Astrocyte of the hippocampus (primary cell): ENCODE results near the gene DLG2.

Source experiments
- DNase-seq: peaks from one replicate; pipeline ENCODE4 v3.0.0; 2011; ENCODE audit warnings: low read depth, low spot score

DLG2 gene

DNA sequence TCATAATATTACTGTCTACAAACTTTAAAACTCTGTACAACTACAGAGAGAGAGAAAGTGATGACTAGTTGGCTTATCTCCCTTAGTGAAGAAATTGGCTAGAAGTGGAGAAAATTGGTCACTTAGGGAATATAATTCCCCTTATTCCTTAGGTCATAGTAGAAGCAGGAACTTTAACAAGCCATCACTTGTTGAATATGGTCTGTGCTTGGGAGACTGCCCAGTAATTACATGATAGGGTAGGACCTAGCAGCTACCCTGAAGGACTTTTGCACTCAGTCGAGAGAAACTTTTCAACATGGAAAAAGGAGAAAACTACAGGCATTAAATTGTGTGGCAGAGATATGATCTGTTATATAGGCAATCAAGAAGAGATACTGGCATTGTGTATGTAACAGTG, 1764.5 kb downstream of the DLG2 start:
- DNase-seq, result peak; percentile 5

DNA sequence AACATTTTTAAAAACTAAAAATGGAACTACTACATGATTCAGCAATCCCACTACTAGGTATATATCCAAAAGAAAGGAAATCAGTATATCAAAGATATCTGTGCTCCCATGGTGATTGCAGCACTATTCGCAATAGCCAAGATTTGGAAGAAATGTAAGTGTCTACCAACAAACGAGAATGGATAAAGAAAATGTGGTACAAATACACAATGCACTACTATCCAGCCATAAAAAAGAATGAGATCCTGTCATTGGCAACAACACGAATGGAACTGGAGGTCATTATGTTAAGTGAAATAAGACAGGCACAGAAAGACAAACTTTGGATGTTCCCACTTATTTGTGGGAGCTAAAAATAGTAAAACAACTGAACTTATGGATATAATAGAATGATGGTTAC, 1765.1 kb downstream of the DLG2 start:
- no peak for DNase-seq

DNA sequence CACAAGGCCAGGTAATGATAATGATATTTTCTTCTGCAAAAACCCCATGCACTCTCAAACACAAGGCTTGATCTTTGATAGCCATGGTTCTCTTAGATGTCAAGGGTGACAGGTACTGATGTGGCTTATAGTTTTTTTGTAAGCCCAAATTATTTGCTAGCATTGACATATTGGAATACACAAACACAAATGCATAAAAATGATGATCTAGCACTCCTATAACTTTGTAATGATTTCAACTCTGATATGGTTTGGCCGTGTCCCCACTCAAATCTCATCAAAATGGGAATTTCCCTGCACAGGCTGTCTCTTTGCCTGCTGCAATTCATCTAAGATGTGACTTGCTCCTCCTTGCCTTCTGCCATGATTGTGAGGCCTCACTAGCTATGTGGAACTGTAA, 1768.5 kb downstream of the DLG2 start:
- DNase-seq, result no peak

DNA sequence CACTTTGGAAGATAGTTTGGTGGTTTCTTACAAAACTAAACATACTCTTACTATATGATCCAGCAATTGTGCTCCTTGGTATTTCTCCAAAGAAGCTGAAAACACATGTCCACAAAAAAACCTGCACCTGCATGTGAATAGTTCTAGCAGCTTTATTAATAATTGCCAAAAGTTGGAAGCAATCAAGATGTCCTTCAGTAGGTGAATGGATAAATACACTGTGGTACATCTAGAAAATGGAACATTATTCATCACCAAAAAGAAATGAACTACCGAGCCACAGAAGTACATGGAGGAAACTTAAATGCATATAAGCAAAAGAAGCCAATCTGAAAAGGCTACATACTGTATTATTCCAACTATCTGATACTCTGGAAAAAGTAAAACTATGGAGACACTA, 1771.9 kb downstream of the DLG2 start:
- DNase-seq, result no peak

DNA sequence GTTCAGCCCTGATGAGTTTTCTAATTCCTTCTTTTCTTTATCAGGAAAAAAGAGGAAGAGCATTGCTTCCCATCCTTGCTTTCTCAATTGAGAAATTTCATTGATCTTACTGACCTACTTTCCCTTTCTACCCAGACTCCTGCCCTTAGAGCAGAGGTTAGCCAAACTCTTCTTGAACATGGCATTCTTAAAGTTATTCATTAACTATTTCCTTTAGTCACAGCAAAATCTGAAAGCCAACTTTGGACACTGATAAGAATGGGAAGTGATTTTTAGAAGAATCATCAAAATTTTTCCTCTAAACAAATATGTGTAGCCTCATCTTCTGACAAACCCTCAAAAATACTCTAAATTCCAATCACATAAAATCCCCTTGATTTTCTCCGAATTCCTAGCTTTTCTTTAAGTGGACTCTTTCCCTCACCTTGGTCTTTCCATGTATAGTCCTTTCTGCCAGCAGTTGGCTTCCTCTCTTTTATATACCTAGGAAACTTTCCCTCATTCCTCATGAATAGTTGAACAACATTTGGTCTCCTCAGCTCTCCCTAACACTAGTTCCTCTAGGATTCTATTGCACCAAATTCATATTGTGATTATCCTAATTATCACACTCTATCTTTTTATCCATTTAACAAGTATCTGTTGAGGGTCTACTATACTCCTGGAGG, 1774.2 kb downstream of the DLG2 start:
- DNase-seq, result no peak

DNA sequence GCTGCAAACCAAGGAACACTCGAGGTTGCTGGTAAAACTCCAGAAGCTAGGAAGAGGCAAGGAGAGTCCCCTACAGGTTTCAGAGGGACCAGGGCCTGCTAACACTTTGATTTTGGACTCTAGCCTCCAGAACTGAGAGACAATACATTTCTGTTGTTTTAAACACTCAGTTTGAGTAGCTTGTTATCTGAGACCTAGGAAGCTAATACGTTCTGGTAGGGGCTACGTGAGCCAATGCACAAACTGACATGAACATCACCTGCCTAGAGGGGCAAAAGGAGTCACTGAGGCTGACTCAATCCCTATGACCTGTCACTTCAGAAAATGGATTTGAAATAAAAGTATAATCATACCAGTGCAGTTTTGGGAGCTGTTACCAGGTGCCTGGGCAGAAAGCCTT, 1775.1 kb downstream of the DLG2 start:
- DNase-seq, result no peak

DNA sequence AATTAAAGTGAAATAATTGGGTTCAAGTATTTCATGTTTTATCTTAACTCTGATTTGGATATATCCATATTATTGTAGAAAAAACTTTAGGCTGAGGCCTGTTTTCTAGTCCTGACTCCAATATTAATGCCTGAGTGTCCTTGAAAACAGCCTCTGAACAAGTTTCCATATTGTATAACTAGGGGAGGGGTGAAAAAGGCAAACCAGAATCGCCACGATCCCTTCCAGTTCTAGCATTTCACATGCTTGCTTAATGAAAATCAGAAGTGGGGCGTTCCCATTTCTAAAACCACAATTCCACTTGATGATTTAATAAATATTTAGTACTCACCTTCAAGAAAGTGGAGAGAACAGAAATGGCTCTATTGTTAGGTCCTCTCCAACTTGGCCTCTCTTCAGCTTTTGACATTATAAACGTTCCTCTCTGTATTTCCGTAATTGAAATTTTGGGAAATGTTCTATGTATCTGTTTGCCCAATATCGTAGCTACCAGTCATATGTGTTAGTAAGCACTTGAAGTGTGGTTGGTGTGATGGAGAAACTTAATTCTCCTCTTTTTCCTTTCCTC, 1779.6 kb downstream of the DLG2 start:
- DNase-seq, result no peak

DNA sequence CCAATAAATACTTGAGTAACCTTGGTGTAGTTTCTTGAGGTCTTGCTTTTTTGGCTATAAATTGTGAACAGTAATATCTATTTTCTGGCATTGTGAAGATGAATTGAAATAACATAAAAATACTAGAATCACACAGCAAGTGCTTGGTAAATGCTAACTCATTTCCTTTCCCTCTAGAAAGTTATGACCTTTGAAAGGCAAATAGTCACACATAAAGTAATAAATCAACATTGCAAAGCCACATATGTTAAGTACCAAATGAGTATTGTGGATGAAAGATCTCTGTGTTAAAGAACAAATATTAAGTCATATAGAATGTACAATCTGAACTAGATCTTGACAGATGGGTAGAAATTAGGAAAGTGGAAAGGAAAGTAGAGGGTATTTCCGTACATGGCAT, 1781.3 kb downstream of the DLG2 start:
- no peak for DNase-seq

DNA sequence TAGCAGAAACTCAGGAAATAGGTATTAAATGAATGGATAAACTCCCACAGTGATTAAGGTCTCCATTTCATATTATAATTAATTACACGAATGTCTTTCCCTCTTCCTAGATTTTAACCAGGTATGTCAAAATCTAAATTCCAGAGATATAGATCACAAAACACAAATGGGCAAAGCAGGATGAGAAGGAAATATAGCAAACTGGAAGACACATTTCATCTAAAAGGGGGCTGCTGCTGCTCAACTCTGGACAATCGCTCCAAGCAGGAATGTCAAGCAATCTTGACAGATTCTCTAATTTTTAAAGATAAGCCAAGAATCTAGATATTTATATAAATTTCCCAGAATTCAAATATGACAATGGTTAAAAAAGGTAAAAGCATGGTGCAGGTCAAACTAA, 1786.8 kb downstream of the DLG2 start:
- no peak for DNase-seq

DNA sequence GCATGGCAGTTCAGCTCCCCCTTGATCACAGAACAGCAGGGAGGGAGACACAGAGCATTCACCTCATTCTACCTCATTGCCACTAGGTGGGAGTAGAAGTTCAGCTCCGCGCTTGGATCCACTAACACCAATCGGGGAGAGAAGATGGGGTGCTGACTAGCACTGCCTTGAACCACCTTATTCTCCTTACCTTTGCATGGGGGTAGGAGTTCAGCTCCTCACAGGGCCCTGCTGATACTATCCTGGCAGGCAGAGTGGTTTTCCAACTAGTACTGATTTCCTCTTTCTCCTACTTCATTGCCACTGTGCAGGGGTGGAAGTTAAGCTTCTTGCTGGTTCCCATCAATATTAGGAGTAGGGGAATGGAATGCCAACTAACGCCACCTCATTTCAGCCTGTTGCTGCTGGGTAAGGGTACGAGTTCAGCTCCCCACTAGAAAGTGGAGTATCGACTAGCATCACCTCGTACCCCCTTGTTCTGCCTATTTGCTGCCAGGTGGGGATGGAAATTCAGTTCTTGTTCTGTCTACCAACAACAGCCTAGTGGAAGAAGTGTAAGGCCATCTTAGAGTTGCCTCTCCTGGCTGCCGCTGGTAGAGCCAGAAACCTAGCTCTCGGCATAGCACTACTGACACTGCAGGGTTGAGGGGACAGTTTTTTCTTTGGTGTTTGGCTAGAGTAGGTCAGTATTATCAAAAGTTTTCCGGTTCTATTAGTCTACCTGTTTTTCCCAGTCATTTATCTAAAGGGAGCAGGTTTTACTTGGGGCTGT, 1790.1 kb downstream of the DLG2 start:
- peak; percentile 75 for DNase-seq

DNA sequence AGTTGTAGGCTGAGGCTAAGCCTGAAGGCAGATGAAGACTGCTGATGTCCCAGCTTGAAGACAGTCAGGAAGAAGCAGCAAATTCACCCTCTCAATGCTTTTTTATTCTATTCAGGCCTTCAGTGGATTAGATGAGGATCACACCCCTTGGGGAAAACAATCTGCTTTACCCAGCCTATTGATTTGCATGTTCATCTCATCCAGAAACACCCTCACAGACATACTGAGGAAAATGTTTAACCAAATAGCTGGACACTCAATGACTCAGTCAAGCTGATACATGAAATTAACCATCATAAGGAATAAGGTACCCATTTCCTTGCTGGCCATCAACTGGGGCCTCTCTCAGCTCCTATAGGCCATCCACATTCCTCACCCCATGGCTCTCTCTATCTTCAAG, 1791.1 kb downstream of the DLG2 start:
- no peak for DNase-seq

DNA sequence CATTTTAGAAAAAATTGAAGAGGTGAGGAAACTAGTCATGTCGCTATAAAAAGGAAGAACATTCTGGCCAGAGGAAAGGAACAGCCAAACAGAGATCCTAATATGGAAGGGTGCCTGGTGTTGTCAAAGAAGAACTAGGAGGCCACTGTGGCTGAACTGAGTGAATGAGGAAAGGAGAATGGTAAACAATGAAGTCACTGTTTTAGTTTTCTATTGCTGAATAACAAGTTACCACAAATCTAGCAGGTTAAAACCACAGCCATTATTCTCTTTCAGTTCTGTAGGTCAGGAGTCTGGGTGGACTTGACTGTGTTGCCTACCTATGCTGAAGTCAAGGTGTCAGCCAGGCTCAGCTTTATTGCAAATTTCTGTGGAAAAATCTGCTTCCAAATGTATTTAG, 1791.7 kb downstream of the DLG2 start:
- DNase-seq, result peak; percentile 48

DNA sequence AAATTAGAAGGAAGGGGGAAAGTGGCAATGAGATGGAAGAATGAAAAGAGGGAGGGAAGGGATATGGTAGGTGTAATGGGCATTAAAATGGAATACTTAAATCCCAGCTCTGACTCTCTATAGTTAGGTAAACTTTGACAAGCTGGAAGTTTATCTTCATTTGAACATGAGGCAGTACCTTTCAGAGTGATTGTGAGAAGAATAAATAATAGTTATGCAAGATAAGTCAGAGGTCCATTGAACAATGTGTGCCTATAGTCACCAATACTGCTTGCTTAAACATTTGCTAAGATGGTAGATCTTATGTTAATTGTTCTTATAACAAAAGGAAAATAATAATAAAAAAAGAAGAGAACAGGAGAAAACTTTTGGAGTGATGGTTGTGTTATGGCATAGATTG, 1795.2 kb downstream of the DLG2 start:
- DNase-seq, result no peak

DNA sequence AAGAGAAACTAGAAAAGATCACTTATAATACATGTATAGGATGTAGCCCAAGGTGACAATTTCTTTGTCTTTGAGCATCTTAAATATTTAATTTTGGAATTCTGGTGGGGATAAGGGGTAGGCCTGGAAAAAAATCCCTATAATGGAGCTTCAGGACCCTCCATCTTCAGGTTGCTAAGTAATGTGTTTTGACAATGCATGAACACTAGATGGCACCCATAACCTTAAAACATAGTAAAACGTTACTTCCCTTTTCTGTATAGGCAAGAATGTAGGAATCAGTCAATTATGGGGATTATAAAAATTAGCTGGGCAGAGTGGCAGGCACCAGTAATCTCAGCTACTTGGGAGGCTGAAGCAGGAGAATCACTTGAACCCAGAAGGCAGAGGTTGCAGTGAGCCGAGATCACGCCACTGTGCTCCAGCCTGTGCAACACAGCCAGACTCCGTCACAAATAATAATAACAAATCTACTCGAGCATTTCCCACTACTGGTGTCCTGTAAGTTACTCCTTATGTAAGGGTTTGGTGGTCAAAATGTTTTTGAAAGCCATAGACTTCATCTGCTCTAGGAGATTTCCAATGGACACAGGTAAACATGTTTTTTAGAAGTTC, 1799.1 kb downstream of the DLG2 start:
- DNase-seq, result peak; percentile 62

DNA sequence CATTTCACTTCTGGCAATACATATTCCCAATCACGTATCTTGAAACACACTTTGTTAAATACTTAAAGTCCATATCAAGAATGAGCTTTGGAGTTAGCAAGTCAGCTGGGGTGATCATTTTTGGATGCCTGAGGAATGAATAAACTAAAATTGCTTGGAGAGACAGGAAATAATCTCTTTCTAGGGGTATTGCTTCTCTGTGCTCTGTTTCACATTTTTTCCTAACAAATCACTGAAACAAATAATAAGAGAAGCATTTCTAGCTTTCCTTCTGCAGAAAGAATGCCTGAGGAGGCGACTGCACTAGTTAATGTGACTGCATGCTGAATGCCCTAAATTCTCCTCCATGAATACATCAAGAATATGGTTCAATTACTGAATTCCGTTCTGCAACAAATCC, 1799.6 kb downstream of the DLG2 start:
- DNase-seq, result peak; percentile 36

DNA sequence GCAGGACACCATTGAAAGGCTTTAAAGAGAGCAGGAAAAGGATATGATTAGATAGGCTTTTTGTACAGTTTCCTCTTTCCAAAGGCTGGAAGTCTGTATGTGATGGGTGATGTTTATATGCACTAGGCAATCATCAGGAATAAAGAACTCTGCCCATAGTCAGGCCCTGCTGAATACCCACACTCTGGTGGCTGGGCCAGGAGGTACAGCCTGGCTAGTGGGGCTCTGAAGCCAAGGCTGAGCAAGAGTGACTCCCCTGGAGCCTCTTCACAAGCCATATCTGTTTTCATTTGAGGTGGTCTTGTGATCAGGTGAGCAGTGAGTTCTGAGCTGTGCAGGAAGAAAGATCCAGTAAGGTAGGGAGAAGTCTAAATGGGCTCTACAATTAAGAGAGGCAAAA, 1801.1 kb downstream of the DLG2 start:
- no peak for DNase-seq

DNA sequence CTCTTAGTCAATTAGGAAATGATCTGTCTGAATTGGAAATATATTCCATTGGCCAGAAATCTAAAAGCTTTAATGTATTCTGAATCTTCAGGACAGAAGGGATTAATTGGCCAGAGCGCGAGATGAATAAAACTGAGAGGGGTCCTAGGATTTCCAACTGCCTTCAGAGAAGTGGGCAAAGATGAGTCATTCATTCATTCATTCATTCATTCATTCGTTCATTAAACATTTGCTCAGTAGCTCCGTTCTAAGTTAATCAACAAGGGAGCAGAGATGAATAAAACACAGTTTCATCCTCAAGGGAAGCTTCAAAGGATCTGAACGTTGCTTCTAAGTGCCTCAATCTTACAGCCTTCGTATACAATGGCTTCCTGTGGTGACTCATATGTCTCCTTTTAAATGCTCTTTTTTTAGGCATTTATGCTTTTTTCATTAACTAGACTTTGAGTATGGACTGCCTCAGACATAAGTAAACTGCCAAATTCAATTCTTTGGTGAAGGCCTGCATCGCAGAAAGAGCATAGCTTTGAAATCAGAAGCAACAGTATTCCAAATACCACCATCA, 1803.6 kb downstream of the DLG2 start:
- DNase-seq, result no peak

DNA sequence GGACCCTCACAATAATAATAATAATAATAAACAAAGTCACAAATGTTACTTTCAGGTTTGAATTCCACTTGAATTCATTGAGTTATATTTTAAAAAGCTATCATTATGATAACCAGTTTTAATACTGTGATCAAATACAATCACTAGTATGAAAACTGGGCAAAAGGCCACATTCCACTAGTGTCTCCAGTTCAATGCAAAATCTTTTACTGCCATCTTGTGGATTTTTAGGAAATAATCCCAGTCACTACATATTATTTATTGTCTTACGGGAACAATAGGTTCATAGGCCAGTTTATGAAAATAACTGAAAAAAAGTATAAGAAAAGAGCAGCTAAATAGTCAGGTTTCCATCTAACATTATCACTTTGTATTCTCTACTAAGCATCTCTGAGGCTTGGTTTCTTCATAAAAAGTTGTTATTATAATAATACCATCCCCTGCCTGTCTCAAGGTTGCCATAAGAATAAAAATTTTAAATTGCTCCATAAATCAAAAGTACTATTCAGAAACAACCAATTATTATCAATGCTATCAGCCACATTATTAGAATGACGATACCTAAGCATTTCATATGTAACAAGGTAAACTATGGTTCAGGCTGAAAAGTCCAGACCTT, 1807.1 kb downstream of the DLG2 start:
- DNase-seq, result peak; percentile 77

DNA sequence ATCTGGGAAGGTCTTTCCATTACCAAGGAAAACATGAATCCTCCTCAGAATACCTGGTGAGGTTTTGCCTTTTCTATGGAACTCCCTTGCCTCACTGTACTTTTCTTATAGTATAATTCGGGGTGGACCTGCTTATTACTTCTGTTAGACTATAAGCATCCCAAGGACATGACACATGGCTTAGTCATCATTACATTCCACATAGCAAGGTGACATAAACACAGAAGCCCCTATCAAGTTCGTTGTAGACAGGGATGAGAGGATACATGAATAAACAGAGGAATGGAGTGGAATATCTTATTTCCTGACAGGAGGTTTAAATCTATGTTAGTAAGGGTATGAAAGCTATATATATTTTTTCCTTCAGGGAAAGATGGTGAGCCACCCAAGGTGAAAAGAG, 1808.8 kb downstream of the DLG2 start:
- DNase-seq, result no peak

DNA sequence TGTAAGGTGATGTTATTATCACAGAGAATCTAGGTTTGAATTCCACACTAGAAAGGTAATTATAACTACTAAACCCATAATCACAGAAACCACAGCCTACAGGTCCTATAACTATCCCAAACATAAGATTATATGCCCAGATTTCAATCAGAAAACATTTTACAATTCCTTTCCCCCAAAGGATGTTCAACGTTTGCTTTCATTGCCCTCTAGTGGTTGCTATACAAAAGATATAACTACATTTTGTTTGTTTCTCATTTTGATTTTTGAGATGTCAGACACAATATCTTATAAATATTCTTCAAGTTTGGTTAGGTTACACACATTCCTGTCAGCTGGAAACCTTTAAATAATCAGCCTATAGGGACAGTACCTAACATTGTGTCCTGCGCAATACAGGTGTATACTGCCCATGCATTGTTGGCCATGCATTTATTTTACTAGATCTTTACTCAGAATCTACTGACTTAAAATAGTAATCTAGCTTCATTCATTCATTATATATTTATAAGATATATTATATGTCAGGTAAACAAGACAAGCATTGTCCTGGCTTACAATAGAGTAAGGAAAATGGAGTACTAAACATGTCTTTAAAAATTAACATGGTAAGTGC, 1810.5 kb downstream of the DLG2 start:
- DNase-seq, result peak; percentile 52

DNA sequence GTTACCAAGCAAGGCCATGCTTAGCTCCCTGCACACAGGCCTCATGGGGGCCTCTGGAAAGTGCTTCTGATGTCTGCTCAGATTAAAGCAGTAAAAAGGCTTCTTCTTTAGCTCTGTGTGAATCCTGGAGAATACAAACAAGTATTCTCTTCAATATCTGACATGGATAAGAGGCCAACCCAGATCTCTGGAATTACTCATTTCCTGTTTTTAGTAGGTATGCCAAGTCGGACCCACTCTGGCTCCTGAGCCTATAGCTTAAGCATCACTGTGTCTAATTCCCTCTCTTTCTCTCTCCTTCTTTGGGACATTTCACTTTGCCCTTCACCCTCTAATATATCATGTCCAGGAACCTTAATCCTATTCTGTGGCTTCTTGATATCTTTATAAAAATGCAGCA, 1811.4 kb downstream of the DLG2 start:
- DNase-seq, result no peak

DNA sequence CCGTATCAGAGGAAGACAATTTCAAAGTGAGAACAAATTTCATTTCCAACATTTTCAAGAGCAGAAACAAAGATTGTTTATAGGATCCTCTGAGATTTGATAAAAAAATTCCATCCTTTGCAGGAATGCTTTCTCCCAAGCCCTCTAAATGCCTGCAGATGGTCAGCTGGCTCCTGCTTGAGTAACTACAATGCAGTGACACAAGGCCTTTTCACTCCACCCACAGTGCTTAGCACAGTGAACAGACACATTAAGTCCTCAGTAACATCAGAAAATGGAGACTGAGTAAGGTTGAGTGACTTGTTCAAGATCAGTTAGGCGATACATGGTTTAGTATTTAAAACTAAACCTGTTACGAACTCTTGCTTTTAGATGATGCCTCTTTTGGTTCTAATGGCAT, 1813.8 kb downstream of the DLG2 start:
- no peak for DNase-seq
